ENCODE results near the gene MROH9. TPM values are rescaled to one million over a fixed set of nuclear protein-coding genes. Genes with fewer than 3 reads are reported as not detected.

Gene MROH9
- polyA plus RNA-seq, 1 donor from 2014 or later: not detected

DNA sequence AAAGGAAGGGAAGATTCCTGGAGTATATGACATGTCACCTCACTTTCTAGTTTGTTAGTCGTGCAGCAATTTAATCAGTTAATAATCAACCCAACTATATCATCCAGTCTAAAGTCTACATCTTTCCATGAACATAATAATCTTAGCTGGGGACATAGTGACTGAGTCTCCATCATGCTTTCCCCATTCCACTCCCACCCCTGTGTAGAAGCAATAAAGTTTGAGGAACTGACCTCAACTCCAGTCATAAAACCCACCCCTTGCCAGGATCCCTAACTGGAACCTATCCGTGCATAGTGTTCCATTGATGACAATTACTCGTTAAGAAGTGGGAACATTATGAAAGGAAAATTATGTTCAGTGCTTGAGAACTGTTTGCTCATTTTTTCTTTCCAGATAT, 48.9 kb upstream of the MROH9 start:
- Histone ChIP-seq H3K9me2 (ENCODE audit: insufficient read depth, low read length) (no peaks in the 10 kb centered on the region), H3F3A (ENCODE audit: insufficient read depth, low read length, poor library complexity, severe bottlenecking) (no peaks in the 10 kb centered on the region), H4K20me1 (ENCODE audit: insufficient read depth) (no peaks in the 10 kb centered on the region), H3K79me2 (replicated peaks; ENCODE audit: insufficient read depth, low read length) (no peaks in the 10 kb centered on the region), H3K9ac (ENCODE audit: low read length) (no peak overlapping the region), H3K27me3 (ENCODE audit: insufficient read depth, low read depth, low read length) (no peaks in the 10 kb centered on the region), H3K4me3 (ENCODE audit: low read length) (no peak overlapping the region), H3K4me2 (ENCODE audit: low read length) (no peak overlapping the region), H2AFZ (ENCODE audit: low read depth, low read length) (no peak overlapping the region), H3K36me3 (ENCODE audit: insufficient read depth, low read length) (no peaks in the 10 kb centered on the region), H3K9me3 (ENCODE audit: low read length) (no peaks in the 10 kb centered on the region), H3K27ac (ENCODE audit: low read length) (no peak overlapping the region)
- TF ChIP-seq REST (IDR thresholded peaks at IDR 0.05; ENCODE audit: borderline replicate concordance): no peak
- TF ChIP-seq RAD21 (conservative IDR thresholded peaks at IDR 0.05): no peak
- no peak for TF ChIP-seq POLR2AphosphoS5 (IDR thresholded peaks at IDR 0.05)
- no peak for TF ChIP-seq EZH2 (IDR thresholded peaks at IDR 0.05; ENCODE audit: borderline replicate concordance, insufficient read depth, low read length, poor library complexity, severe bottlenecking)
- no peak for TF ChIP-seq CTCF (IDR thresholded peaks at IDR 0.05; ENCODE audit: poor library complexity, severe bottlenecking)
- no peak for TF ChIP-seq SMC3 (conservative IDR thresholded peaks at IDR 0.05; ENCODE audit: poor library complexity)
- no peak for TF ChIP-seq MXI1 (conservative IDR thresholded peaks at IDR 0.05; ENCODE audit: poor library complexity, severe bottlenecking)
- TF ChIP-seq EP300 (conservative IDR thresholded peaks at IDR 0.05; ENCODE audit: poor library complexity, severe bottlenecking): no peak
- TF ChIP-seq TAF1 (IDR thresholded peaks at IDR 0.05; ENCODE audit: low read depth): no peak

GRCh38 chr1:170887726-170888125, 47.6 kb upstream of the MROH9 start:
- no peak overlapping the region for H2AFZ ChIP-seq (ENCODE audit: low read depth, low read length)
- H4K20me1 ChIP-seq (ENCODE audit: insufficient read depth): no peaks in the 10 kb centered on the region
- no peak overlapping the region for H3K4me3 ChIP-seq (ENCODE audit: low read length)
- H3F3A ChIP-seq (ENCODE audit: insufficient read depth, low read length, poor library complexity, severe bottlenecking): no peaks in the 10 kb centered on the region
- no peaks in the 10 kb centered on the region for H3K9me3 ChIP-seq (ENCODE audit: low read length)
- no peaks in the 10 kb centered on the region for H3K79me2 ChIP-seq (replicated peaks; ENCODE audit: insufficient read depth, low read length)
- no peaks in the 10 kb centered on the region for H3K9me2 ChIP-seq (ENCODE audit: insufficient read depth, low read length)
- H3K9ac ChIP-seq (ENCODE audit: low read length): no peak overlapping the region
- no peaks in the 10 kb centered on the region for H3K36me3 ChIP-seq (ENCODE audit: insufficient read depth, low read length)
- no peak overlapping the region for H3K4me2 ChIP-seq (ENCODE audit: low read length)
- H3K27me3 ChIP-seq (ENCODE audit: insufficient read depth, low read depth, low read length): no peaks in the 10 kb centered on the region
- no peak overlapping the region for H3K27ac ChIP-seq (ENCODE audit: low read length)
- TF ChIP-seq REST (IDR thresholded peaks at IDR 0.05; ENCODE audit: borderline replicate concordance): no peak
- TF ChIP-seq SMC3 (conservative IDR thresholded peaks at IDR 0.05; ENCODE audit: poor library complexity): no peak
- no peak for TF ChIP-seq EZH2 (IDR thresholded peaks at IDR 0.05; ENCODE audit: borderline replicate concordance, insufficient read depth, low read length, poor library complexity, severe bottlenecking)
- TF ChIP-seq RAD21 (conservative IDR thresholded peaks at IDR 0.05): no peak
- TF ChIP-seq MXI1 (conservative IDR thresholded peaks at IDR 0.05; ENCODE audit: poor library complexity, severe bottlenecking): no peak
- no peak for TF ChIP-seq TAF1 (IDR thresholded peaks at IDR 0.05; ENCODE audit: low read depth)
- TF ChIP-seq POLR2AphosphoS5 (IDR thresholded peaks at IDR 0.05): no peak
- no peak for TF ChIP-seq CTCF (IDR thresholded peaks at IDR 0.05; ENCODE audit: poor library complexity, severe bottlenecking)
- no peak for TF ChIP-seq EP300 (conservative IDR thresholded peaks at IDR 0.05; ENCODE audit: poor library complexity, severe bottlenecking)

Measured in neural cell (in vitro differentiated cells).